ENCODE data around the gene CACNB3. TPM values are rescaled to one million over a fixed set of nuclear protein-coding genes. Genes with fewer than 3 reads are reported as not detected.
A peak's percentile ranks its signal among the peaks of the same experiment; 100 is the strongest.

CACNB3 gene
- total and polyA plus RNA-seq, 2 of the 8 experiments (the other 6 are each of a cell fraction or from before 2014, with no cell fraction given) = 12.5 to 16.0 TPM

DNA sequence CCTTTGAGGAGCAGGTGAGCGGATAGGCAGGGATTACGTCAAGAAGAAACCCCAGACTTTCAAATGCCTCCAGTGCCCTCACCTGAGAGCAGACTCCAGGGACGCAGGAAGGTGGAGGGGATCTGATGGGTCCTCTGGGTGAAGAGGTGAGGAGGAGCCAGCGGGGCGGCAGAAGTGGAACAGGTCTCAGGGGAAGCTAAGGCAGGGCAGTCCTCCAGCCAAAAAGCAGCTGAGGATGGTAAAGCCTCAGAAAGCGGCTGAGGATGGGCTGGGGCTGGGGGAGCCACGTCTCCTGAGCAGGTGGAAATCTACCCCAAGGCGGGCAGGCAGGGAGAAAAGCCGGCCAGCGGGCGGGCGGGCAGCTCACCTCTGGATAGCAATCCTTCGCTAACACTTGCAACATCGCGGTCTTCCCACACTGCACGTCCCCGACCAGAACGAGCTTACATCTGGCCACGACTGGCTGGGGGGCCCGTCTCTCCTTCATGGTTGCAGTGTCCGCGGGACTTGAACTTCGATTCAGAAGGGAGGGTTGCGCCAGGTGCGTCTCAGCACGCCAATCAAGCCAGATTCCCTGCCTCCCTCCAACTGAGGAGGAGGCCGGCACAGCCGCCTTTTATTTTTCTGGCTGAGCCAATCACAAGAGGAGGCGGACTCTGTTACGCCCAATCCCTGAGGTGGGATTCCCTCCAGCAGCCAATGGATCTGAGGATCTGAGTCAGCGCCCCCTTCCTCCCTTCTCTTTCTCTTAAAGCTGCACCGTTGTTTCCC is 47.2 kb downstream of the CACNB3 start, which contains the start of gene RND1:
Gene RND1 (minus strand): TSS at position 590 of the 771 bp plus-strand sequence. CDS start 103 bp downstream, at position 487.
- peak within 1 kb of the TSS; percentile 63; the same call in 1 of the 2 replicates for H4K8ac ChIP-seq (ENCODE audit: extremely low read depth, insufficient read depth, low read length)
- whole genome bisulfite sequencing, 2 experiments (ENCODE audit: extremely low coverage in 1 of 2, insufficient coverage in 1 of 2, insufficient read length in 1 of 2, insufficient replicate concordance in 2 of 2, low coverage in 1 of 2, low lambda C conversion rate in 2 of 2, missing lambda C conversion rate in 1 of 2) = 3% methylated on average over 32 of the region's 32 CpGs; no CpG with 5 or more reads in 1 of the 2 experiments
- peak within 1 kb of the TSS; percentile 72; the same call in 1 of the 2 replicates for H3K18ac ChIP-seq (ENCODE audit: extremely low read depth, low read length)
- H2BK120ac ChIP-seq (replicated peaks; ENCODE audit: low read depth, low read length) = peak within 1 kb of the TSS; percentile 68
- peak within 1 kb of the TSS; percentile 18 for H3K56ac ChIP-seq (replicated peaks; ENCODE audit: insufficient read length, low read depth, low read length)
- no peak within 1 kb of the TSS for H3K23ac ChIP-seq (ENCODE audit: insufficient read length)
- H3K14ac ChIP-seq (ENCODE audit: insufficient read length) = no peak within 1 kb of the TSS
- POLR2A ChIA-PET (ENCODE audit: partially characterized antibody) = interaction anchor here (0.6 to 22.9 kb wide), 63 partner anchors 12 to 640 kb away, joined by 3 to 651 read pairs (median 5); partner anchors contain the start of genes ARF3, CACNB3, DDX23 and FKBP11
- H2AFZ ChIP-seq (ENCODE audit: low read length) = no peak within 1 kb of the TSS
- peaks cover 10% of the 10 kb centered on the region for H3K23me2 ChIP-seq (ENCODE audit: low read depth, low read length)
- H3K27ac ChIP-seq (ENCODE audit: low read depth, low read length) = peak within 1 kb of the TSS; percentile 82
- H2BK5ac ChIP-seq (ENCODE audit: low read depth, low read length) = peak within 1 kb of the TSS; percentile 88
- peak within 1 kb of the TSS; percentile 52 to 88 (median 81) for H3K9ac ChIP-seq (replicated peaks in 1 of 4; ENCODE audit: extremely low read depth in 1 of 4, low read depth in 3 of 4, low read length in 3 of 4)
- peaks cover 7 to 26% (median 18%) of the 10 kb centered on the region in 4 experiments for H3K4me1 ChIP-seq (replicated peaks in 1 of 4; ENCODE audit: control insufficient read depth in 3 of 4, insufficient read depth in 4 of 4, low read length in 3 of 4)
- peaks cover 3 to 33% of the 10 kb centered on the region in 2 experiments; a peak in 3 of 4 replicates for H3K79me2 ChIP-seq (ENCODE audit: control insufficient read depth in 1 of 2, insufficient read depth in 2 of 2, low read length in 2 of 2)
- peak within 1 kb of the TSS; percentile 75 for H4K5ac ChIP-seq (ENCODE audit: insufficient read length, low read depth, low read length)
- H3K79me1 ChIP-seq (ENCODE audit: low read depth, low read length) = no peaks in the 10 kb centered on the region; the same call in 1 of the 2 replicates
- FAIRE-seq (peak; percentile 96), DNase-seq (ENCODE audit: low read depth in 1 of 2, low spot score in 2 of 2) (peak; percentile 91 to 94)
- H3K36me3 ChIP-seq (ENCODE audit: control insufficient read depth in 2 of 4, insufficient read depth in 4 of 4, low read length in 3 of 4) = peaks cover 16 to 24% (median 19%) of the 10 kb centered on the region in 4 experiments
- H2AK5ac ChIP-seq (ENCODE audit: low read depth, low read length) = no peak within 1 kb of the TSS
- CTCF ChIA-PET (ENCODE audit: partially characterized antibody) = interaction anchor here (0.7 to 26.4 kb wide), 18 partner anchors 11 to 165 kb away, joined by 3 to 678 read pairs (median 4); partner anchors contain the start of genes DDX23, FKBP11 and WNT1
- H2BK20ac ChIP-seq (ENCODE audit: low read length) = 0 out of 2 replicates have a peak within 1 kb of the TSS, but pooled peaks have one; percentile 64
- peak within 1 kb of the TSS; percentile 74 to 84 for H3K4me2 ChIP-seq (ENCODE audit: insufficient read depth in 1 of 2, low read depth in 2 of 2, low read length in 2 of 2)
- H2BK15ac ChIP-seq (ENCODE audit: low read length) = no peak within 1 kb of the TSS
- H3K4me3 ChIP-seq (ENCODE audit: extremely low read depth in 1 of 4, insufficient read depth in 2 of 4, low read depth in 3 of 4, low read length in 4 of 4) = peak within 1 kb of the TSS; percentile 66 to 90 (median 76)
- H4K20me1 ChIP-seq (replicated peaks in 1 of 2; ENCODE audit: control insufficient read depth in 1 of 2, insufficient read depth in 2 of 2, low read length in 2 of 2) = peaks cover 10 to 18% of the 10 kb centered on the region in 2 experiments
- H3K4ac ChIP-seq (replicated peaks; ENCODE audit: insufficient read length, low read depth, low read length) = no peak within 1 kb of the TSS
- H3K27me3 ChIP-seq (replicated peaks in 1 of 4; ENCODE audit: control insufficient read depth in 3 of 4, extremely low read depth in 1 of 4, insufficient read depth in 3 of 4, low read length in 3 of 4) = no peaks in the 10 kb centered on the region
- peak within 1 kb of the TSS; percentile 68; the same call in 1 of the 2 replicates for H2BK12ac ChIP-seq (ENCODE audit: low read depth, low read length)
- no peaks in the 10 kb centered on the region for H3K9me3 ChIP-seq (ENCODE audit: insufficient read depth in 2 of 2, low read depth in 1 of 2, low read length in 1 of 2)
- peak within 1 kb of the TSS; percentile 69 for H4K91ac ChIP-seq (replicated peaks; ENCODE audit: insufficient read length, low read length)
- no peak for TF ChIP-seq EP300 (IDR thresholded peaks at IDR 0.05; ENCODE audit: borderline replicate concordance in 1 of 2, low read depth in 2 of 2, low read length in 2 of 2)

All from H1 (cell line).